GM23338 (cell line): ENCODE data around the gene RGCC. TPM values are rescaled to one million over a fixed set of nuclear protein-coding genes. Genes with fewer than 3 reads are reported as not detected.

Experiments used
- ATAC-seq: fragments of 200-7000 bp; cut with Tn5 transposase; 3 replicates; pipeline ENCODE4 v1.9.1; 2020
- DNase-seq: peaks from one replicate; pipeline ENCODE4 v3.0.0-alpha.2; 2015; ENCODE audit warnings: low spot score
- H2AFZ ChIP-seq: fragments of 200-600 bp; sonication (generic); 2 replicates; pipeline ENCODE4 v1.8.0; 2016; ENCODE audit warnings: antibody characterized with exemption, mild to moderate bottlenecking, moderate library complexity
- H3F3A ChIP-seq: fragments of 200-600 bp; sonication (generic); replicated peaks from 2 replicates; pipeline ENCODE4 v1.8.0; 2017; ENCODE audit warnings: antibody characterized with exemption, mixed run types, low read depth
- H3K27ac ChIP-seq: fragments of 200-600 bp; sonication (generic); 2 replicates; pipeline ENCODE4 v1.6.1; 2016; ENCODE audit warnings: low read depth
- H3K27me3 ChIP-seq: fragments of 200-600 bp; sonication (generic); 2 replicates; pipeline ENCODE4 v1.8.0; 2016; ENCODE audit warnings: mild to moderate bottlenecking, mixed run types, moderate library complexity; ENCODE audit not compliant: insufficient read depth
- H3K36me3 ChIP-seq: fragments of 200-600 bp; sonication (generic); 2 replicates; pipeline ENCODE4 v1.8.0; 2016; ENCODE audit warnings: mild to moderate bottlenecking; ENCODE audit not compliant: insufficient read depth
- H3K4me1 ChIP-seq: fragments of 200-600 bp; sonication (generic); 2 replicates; pipeline ENCODE4 v1.8.0; 2016; ENCODE audit warnings: mild to moderate bottlenecking, moderate library complexity; ENCODE audit not compliant: insufficient read depth
- H3K4me2 ChIP-seq: fragments of 200-600 bp; sonication (generic); 2 replicates; pipeline ENCODE4 v1.7.1; 2017; ENCODE audit warnings: mixed run types
- H3K4me3 ChIP-seq: fragments of 200-600 bp; sonication (generic); 2 replicates; pipeline ENCODE4 v1.6.1; 2016; ENCODE audit warnings: mixed run types
- H3K79me2 ChIP-seq: fragments of 200-600 bp; sonication (generic); replicated peaks from 2 replicates; pipeline ENCODE4 v1.8.0; 2017; ENCODE audit warnings: mild to moderate bottlenecking; ENCODE audit not compliant: insufficient read depth
- H3K9me2 ChIP-seq: fragments of 200-600 bp; sonication (generic); 2 replicates; pipeline ENCODE4 v1.8.0; 2017; ENCODE audit not compliant: insufficient read depth
- H4K20me1 ChIP-seq: fragments of 200-600 bp; sonication (generic); replicated peaks from 2 replicates; pipeline ENCODE4 v1.8.0; 2017; ENCODE audit warnings: mild to moderate bottlenecking; ENCODE audit not compliant: insufficient read depth
- H3K27ac Mint-ChIP-seq: 2 replicates; pipeline ENCODE4 v1.8.0; 2020; ENCODE audit warnings: inconsistent platforms, mild to moderate bottlenecking, moderate library complexity, mixed read lengths
- H3K27me3 Mint-ChIP-seq: 3 replicates; pipeline ENCODE4 v1.8.0; 2022; ENCODE audit warnings: low read depth, mild to moderate bottlenecking, moderate library complexity, mixed read lengths, inconsistent platforms; ENCODE audit not compliant: insufficient read depth, poor library complexity
- H3K36me3 Mint-ChIP-seq: 3 replicates; pipeline ENCODE4 v1.8.0; 2021; ENCODE audit warnings: low read depth, mild to moderate bottlenecking, inconsistent platforms, moderate library complexity, mixed read lengths
- H3K4me1 Mint-ChIP-seq: 3 replicates; pipeline ENCODE4 v1.8.0; 2020; ENCODE audit warnings: mild to moderate bottlenecking, inconsistent platforms, mixed read lengths
- H3K4me3 Mint-ChIP-seq: 3 replicates; pipeline ENCODE4 v1.8.0; 2021; ENCODE audit warnings: moderate library complexity, mild to moderate bottlenecking, inconsistent platforms, mixed read lengths
- H3K9me3 Mint-ChIP-seq: 3 replicates; pipeline ENCODE4 v1.8.0; 2020; ENCODE audit warnings: moderate library complexity, mild to moderate bottlenecking, inconsistent platforms, mixed read lengths
- CREB1 ChIP-seq: fragments of 250-450 bp; sonication (Bioruptor Pico); IDR thresholded peaks from 2 replicates; pipeline ENCODE4 v1.5.0; 2020; ENCODE audit warnings: low read depth, mild to moderate bottlenecking, moderate library complexity
- CTCF ChIP-seq, 2 experiments: fragments of 200-600 bp in 1 of 2; sonication (generic) in 1 of 2; conservative IDR thresholded peaks; 2 replicates each; pipeline versions ENCODE4 v1.5.1 to v1.6.1; 2016 to 2017; ENCODE audit warnings: antibody characterized with exemption in 2 of 2, low read depth in 2 of 2, mild to moderate bottlenecking in 2 of 2, moderate library complexity in 1 of 2
- ETS1 ChIP-seq: IDR thresholded peaks from 2 replicates; pipeline ENCODE4 v1.6.1; 2016; ENCODE audit warnings: antibody characterized with exemption
- EZH2 ChIP-seq: fragments of 200-600 bp; sonication (generic); IDR thresholded peaks from one replicate; pipeline ENCODE4 v1.8.0; 2017; ENCODE audit warnings: antibody characterized with exemption, mild to moderate bottlenecking, low read depth; ENCODE audit not compliant: unreplicated experiment
- EZH2phosphoT487 ChIP-seq: fragments of 200-600 bp; sonication (generic); IDR thresholded peaks from one replicate; pipeline ENCODE4 v1.8.1; 2018; ENCODE audit warnings: antibody characterized with exemption; ENCODE audit not compliant: unreplicated experiment
- JUNB ChIP-seq: IDR thresholded peaks from one replicate; pipeline ENCODE4 v1.6.1; 2016; ENCODE audit warnings: antibody characterized with exemption; ENCODE audit not compliant: unreplicated experiment
- NANOG ChIP-seq: IDR thresholded peaks from 2 replicates; pipeline ENCODE4 v1.6.1; 2016; ENCODE audit warnings: antibody characterized with exemption, borderline replicate concordance
- POLR2AphosphoS5 ChIP-seq: IDR thresholded peaks from 2 replicates; pipeline ENCODE4 v1.6.1; 2016; ENCODE audit warnings: antibody characterized with exemption, low read depth
- REST ChIP-seq: IDR thresholded peaks from one replicate; pipeline ENCODE4 v1.6.1; 2018; ENCODE audit warnings: antibody characterized with exemption; ENCODE audit not compliant: unreplicated experiment
- STAT1 ChIP-seq: IDR thresholded peaks from one replicate; pipeline ENCODE4 v1.6.1; 2016; ENCODE audit warnings: antibody characterized with exemption; ENCODE audit not compliant: unreplicated experiment
- ZNF114 ChIP-seq: fragments of 250-450 bp; sonication (Bioruptor Pico); IDR thresholded peaks from 2 replicates; pipeline ENCODE4 v1.5.0; 2020; ENCODE audit warnings: mild to moderate bottlenecking, moderate library complexity
- ZNF331 ChIP-seq: fragments of 250-450 bp; sonication (Bioruptor Pico); IDR thresholded peaks from 2 replicates; pipeline ENCODE4 v1.5.0; 2020; ENCODE audit warnings: low read depth, mild to moderate bottlenecking, moderate library complexity
- ZNF462 ChIP-seq: fragments of 250-450 bp; sonication (Bioruptor Pico); IDR thresholded peaks from 2 replicates; pipeline ENCODE4 v1.5.0; 2020; ENCODE audit warnings: mild to moderate bottlenecking, moderate library complexity
- polyA plus RNA-seq: library from polyadenylated mRNA; unstranded; fragments of >200 nt; fragmentation: Nextera tagmentation; extraction: Ambion mirVana; gene quantifications from 2 replicates; pipeline ENCODE4 v1.2.1, GENCODE V29; 2016
- total RNA-seq: library from RNA; depleted of rRNA; stranded (reverse); fragments of >200 nt; shearing (Covaris generic); gene quantifications from 2 replicates; pipeline ENCODE4 v1.2.3, GENCODE V29; 2014

RGCC gene
- total and polyA plus RNA-seq, 2 experiments from 2014 or later, result 0.65 to 0.66 TPM

GRCh38 chr13:41501281-41501680 lies 43.9 kb downstream of the RGCC start:
- ATAC-seq (no peak), DNase-seq (no peak)
- H3K27ac ChIP-seq, result no peak overlapping the region
- no peak overlapping the region for H2AFZ ChIP-seq
- no peak overlapping the region for H3K27ac Mint-ChIP-seq
- TF ChIP-seq POLR2AphosphoS5 (no peak), EZH2phosphoT487 (no peak), NANOG (no peak), JUNB (no peak), ZNF331 (no peak), REST (no peak), STAT1 (no peak), ZNF462 (CRISPR knock-in tag) (no peak), CREB1 (no peak), CTCF (conservative IDR thresholded peaks at IDR 0.05; ENCODE audit: low read depth in 2 of 2) (no peak), ZNF114 (CRISPR knock-in tag) (no peak), EZH2 (no peak), ETS1 (no peak)
- H3K4me3 Mint-ChIP-seq, result no peak overlapping the region
- H3K9me3 Mint-ChIP-seq, result peaks cover 7% of the 10 kb centered on the region; the same call in 1 of the 3 replicates
- H3K4me1 ChIP-seq, result no peaks in the 10 kb centered on the region
- no peak overlapping the region for H3K4me3 ChIP-seq
- no peaks in the 10 kb centered on the region for H4K20me1 ChIP-seq
- no peaks in the 10 kb centered on the region for H3K79me2 ChIP-seq
- H3K36me3 ChIP-seq, result no peaks in the 10 kb centered on the region
- H3F3A ChIP-seq, result no peaks in the 10 kb centered on the region
- no peaks in the 10 kb centered on the region for H3K4me1 Mint-ChIP-seq
- peaks cover 12% of the 10 kb centered on the region; the same call in 1 of the 2 replicates for H3K9me2 ChIP-seq
- H3K27me3 ChIP-seq, result no peaks in the 10 kb centered on the region
- H3K27me3 Mint-ChIP-seq, result peaks cover 2% of the 10 kb centered on the region
- no peak overlapping the region for H3K4me2 ChIP-seq
- H3K36me3 Mint-ChIP-seq, result no peaks in the 10 kb centered on the region
